ENCODE data around the gene PPIF.

The PPIF gene

DNA sequence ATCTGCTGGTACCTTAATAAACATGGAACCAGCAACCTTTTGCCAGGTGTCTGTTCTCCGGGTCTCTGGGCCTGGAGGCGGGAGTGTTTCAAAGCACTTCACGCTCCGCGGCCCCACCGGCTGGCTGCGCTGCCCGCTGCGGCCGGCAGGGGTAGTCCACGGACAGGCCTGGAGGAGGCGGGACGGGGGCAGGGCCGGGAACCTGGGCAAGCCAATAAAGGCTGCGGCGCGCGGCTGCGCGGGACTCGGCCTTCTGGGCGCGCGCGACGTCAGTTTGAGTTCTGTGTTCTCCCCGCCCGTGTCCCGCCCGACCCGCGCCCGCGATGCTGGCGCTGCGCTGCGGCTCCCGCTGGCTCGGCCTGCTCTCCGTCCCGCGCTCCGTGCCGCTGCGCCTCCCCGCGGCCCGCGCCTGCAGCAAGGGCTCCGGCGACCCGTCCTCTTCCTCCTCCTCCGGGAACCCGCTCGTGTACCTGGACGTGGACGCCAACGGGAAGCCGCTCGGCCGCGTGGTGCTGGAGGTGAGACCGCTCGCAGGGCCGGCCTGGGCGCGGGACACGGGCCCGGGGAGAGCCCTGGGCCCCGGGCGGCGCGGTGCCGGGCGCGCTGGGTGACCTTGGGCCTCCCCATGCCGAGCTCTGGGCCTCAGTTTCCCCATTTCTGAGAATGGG is at the start of gene PPIF:
TSS of gene PPIF (plus strand) at position 244 of the 668 bp plus-strand sequence. CDS start at position 324, 80 bp downstream.
- DNase-seq: peak; percentile 85 to 89

DNA sequence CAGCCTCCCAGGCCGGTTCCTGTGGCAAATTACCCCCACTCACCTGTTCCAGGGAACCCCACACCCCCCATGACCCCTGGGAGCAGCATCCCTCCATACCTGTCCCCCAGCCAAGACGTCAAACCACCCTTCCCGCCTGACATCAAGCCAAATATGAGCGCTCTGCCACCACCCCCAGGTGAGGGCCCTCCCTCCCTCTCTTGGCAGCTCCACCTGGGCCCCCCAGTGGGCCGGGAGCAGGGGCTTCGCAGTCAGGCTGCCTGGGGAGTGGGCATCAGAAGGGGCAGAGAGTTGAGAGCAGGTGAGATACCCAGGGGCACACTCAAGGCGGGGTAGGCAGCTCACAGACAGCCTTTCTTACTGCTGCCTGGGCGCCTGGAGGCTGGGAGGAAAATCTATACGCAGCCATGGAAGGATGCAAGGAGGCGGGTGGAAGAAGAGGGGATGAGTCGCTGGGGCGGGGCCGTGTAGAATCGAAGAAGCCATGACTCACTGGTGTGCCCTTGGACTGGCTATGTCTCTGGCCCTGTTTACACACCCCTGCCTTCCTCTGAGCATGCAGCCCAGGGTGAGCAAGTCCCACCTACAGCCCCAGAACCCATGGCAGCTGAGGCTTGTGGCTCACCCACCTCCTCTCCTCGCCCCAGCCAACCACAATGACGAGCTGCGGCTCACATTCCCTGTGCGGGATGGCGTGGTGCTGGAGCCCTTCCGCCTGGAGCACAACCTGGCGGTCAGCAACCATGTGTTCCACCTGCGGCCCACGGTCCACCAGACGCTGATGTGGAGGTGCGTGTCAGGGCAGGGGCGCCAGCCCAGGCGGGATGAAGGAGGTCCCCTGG is 48.6 kb upstream of the PPIF start:
- no peak for DNase-seq

DNA sequence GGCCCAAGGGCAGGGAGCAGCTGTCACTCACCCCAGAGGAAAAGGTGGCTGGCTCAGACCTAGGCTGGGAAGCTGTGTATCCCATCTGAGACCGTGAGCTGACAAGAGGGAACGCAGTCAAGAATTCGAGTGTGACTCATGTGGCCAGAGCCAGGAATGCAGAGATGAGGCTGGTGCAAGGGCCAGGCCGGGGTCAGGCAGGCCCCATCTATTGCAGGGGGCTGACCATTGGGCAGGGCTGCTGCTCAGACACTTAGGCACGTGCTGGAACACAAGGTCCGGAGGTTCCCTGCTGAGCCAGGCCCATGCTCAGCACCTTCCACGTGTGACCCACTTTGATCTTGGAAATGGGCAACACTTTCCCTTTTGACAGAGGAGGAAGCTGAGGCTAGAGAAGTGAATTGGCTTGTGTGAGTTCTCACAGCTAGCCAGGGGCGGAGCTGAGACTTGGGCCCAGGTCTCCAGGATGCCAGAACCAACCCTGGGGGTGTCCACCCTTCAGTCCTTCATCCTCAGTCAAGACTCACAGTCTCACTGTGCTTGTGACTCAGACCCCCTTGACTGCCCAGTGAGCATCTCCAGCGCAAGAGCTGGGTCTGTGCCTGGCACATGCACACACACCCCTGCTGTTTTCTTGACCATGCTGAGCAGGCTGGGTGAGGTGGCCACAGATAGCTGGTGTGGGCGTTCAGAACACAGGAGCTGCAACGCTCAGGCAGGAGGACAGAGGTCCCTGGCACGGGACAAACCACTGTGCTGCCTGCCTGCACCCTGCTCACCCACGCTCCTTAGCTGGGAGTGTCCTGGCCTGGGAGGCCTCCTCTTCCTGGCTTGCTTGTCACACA is 47.6 kb upstream of the PPIF start:
- no peak for DNase-seq

GRCh38 chr10:79300711-79301110 is 46.6 kb upstream of the PPIF start:
- DNase-seq: no peak

DNA sequence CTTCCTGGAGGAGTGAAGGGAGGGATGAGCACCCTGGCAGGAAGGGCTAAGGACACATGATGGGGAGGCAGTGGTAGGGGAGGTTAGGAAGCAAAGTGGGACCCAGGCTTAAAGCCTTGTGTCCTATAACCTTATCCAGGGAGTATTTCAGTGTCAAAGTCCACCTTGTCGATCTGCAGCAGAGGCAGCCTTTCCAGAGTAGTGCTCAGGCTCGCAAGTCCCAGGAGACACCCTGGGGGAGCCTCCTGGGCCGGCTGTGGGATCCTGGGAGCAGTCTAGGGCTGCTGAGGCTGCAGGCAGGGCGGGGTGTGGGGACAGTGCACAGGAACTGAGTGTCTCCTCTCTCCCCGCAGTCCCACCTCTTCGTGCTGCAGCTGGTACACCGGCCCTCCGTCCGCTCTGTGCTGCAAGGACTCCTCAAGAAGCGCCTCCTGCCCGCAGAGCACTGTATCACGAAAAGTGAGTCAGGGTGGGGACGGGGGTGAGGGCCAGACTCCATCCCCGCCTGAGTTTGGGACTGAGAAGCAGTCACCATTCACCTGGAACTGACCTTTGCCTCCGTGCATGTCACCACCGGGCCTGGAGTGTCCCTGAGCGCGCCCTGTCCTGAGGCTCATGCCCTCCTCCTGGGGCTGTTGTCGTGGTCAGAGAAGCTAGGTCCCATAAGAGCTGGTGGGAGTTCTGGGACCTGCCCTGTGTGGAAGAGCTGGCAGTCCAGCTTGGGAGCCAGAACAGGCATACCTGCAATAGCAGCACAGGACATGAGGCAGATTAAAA is 45.3 kb upstream of the PPIF start:
- DNase-seq: no peak

GRCh38 chr10:79303631-79304478 is 43.4 kb upstream of the PPIF start:
- no peak for DNase-seq

GRCh38 chr10:79304479-79305087 is 42.7 kb upstream of the PPIF start:
- DNase-seq: no peak

GRCh38 chr10:79305515-79305914 is 41.8 kb upstream of the PPIF start:
- DNase-seq: no peak

DNA sequence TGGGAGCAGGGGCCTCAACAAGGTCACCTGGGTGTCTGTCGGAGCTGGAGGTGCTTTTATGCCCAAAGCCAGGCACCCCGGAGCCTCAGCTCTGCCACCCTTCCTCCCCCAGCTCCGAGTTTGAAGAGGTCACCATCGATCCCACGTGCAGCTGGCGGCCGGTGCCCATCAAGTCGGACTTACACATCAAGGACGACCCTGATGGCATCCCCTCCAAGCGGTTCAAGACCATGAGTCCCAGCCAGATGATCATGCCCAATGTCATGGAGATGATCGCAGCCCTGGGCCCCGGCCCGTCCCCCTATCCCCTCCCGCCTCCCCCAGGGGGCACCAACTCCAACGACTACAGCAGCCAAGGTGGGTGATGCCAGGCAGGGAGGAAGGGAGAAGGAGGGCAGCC is 41.3 kb upstream of the PPIF start:
- no peak for DNase-seq

DNA sequence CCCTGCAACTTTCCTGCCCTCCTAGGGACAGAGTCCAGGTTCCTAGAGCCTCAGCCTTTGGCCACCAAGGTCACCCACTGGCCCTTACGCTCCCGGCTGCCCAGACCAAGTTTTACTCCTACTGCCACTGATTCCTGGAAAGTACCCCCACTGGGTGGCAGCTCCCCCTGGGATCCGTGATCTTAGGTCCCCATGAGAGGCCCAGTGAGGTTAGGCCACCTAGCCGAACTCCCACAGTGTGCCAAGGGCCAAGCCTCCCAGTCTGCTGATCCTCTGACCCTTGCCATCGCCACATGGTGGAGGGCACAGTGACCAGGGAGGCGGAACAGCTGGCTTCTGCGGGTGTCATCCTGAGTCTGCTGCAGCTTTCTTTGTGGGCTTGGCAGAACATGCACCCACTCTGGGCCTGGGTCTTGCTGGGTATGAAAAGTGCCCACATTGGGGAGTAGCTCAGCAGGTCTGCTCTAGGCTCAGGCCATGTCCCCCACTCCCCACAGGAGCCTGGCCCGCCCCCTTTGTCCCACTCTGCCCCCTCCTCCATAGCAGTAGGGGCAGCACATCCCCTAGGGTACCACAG is 40.5 kb upstream of the PPIF start:
- DNase-seq: no peak

DNA sequence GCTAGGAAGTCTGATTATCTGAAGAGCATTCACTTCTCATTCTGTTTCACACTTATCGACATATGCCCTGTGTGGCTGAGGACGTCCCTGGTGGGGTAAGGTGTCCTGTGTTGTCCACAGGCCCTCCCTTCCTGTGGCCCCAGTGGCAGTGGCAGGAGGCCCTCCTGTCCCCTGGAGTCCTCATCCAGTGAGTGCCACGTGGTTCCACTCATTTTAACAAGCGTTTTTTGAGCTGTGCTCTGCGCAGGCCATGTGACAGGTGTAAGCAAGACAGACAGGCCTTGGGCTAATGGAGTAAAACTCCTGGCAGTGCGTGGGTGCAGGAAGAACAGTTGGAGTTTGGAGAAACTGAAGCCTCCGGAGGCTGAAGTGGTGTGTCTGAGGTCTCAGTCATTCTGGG is 39.3 kb upstream of the PPIF start:
- DNase-seq: no peak

DNA sequence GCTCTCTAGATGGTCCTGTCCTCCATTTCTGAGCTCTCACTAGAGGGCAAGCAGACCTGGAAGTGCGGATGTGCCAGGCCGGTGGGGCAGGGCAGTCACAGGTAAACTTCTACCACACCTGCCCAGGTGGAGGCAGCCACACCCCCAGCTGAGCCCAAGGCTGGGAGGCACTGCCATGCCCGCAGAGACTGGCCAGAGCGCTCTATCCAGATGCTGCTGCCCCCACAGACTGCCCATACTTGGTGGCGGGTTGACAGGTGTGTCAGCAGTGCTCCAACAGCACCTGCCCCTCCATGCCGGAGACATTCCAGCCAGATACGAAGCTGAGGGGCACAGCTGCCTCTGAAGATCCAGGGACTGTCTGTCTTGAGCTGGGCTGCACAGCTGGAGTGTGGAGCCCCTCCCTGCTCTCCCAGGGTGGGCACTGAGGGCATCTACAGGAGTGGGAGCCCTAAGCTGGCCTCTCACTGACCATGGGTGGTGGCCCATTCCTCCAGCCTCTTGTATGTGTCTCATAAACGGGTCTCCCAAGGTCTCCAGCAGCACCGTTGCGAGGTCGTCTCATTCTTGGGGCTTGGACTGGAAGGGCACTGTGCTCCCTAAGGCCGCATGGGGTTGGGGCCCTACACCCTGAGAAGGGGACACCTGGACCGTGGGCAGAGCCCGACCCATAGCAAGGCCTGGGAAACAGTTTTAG is 38.2 kb upstream of the PPIF start:
- DNase-seq: no peak

GRCh38 chr10:79310200-79310865 is 36.9 kb upstream of the PPIF start:
- no peak for DNase-seq

DNA sequence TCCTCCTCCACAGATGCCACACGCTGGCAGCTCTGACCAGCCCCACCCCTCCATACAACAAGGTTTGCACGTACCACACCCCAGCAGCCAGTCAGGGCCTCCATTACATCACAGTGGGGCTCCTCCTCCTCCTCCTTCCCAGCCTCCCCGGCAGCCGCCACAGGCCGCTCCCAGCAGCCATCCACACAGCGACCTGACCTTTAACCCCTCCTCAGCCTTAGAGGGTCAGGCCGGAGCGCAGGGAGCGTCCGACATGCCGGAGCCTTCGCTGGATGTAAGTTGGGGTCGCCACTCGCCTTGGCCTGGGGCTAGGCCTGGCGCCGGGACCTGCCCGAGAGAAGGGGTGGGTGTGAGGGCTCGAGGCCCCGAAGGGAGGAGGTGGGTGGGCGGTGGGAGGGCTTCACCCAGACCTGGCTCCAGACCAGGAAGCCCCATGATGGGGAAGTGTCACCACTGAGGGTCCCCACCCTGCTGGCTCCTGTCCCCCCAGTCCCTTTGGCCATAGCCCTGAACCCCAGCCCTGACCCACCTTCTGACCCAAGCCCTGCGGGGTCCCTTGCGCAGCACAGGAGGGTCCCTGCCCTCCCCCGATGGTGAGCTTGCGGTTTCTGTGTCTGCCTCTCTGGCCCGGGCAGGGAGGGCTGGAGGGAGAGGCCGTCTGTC is 36.2 kb upstream of the PPIF start:
- no peak for DNase-seq

- DNase-seq: no peak
Measured at GRCh38 chr10:79311581-79312407, 35.5 kb upstream of the PPIF start.

- DNase-seq: no peak
Measured at GRCh38 chr10:79312601-79313187, 34.6 kb upstream of the PPIF start.

DNA sequence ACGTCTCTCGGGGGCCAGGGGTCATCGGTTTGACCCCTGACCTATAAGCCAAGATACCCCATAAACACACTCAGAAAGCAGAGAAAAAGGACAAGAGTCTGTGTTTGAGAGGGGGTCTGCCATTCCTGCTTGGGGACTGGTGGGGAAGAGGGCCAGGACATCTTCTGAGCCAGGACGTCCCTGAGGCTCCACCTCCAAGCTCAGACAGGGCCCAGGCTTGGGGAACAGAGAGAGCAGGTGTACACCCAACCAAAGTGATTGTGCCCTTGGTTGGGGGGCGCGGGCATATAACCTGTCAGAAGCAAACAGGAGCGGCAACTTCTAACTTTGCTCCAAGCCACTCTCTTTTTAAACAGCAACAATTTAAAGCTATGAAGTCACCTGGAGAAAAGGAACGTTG is 33.9 kb upstream of the PPIF start:
- DNase-seq: no peak
